Duodenal mucosa (tissue), 2 donors: ENCODE data around the gene ZNF223.

Experiments used
- H3K27ac ChIP-seq: one replicate; pipeline ENCODE4 v1.7.0; 2013; ENCODE audit warnings: low read depth, low read length
- H3K27me3 ChIP-seq, 2 donors: one replicate each; pipeline ENCODE4 v1.7.0; 2013; ENCODE audit warnings: low read length in 2 of 2, control low read depth in 1 of 2; ENCODE audit not compliant: insufficient read depth in 2 of 2, control insufficient read depth in 1 of 2
- H3K36me3 ChIP-seq, 2 donors: one replicate each; pipeline ENCODE4 v1.7.0; 2013; ENCODE audit warnings: low read length in 2 of 2, control low read depth in 1 of 2; ENCODE audit not compliant: insufficient read depth in 2 of 2, control insufficient read depth in 1 of 2
- H3K4me1 ChIP-seq, 2 donors: one replicate each; pipeline ENCODE4 v1.7.0; 2013; ENCODE audit warnings: low read length in 2 of 2, control low read depth in 1 of 2; ENCODE audit not compliant: insufficient read depth in 2 of 2, control insufficient read depth in 1 of 2
- H3K4me3 ChIP-seq, 2 donors: one replicate each; pipeline ENCODE4 v1.7.0; 2013; ENCODE audit warnings: low read length in 2 of 2, low read depth in 1 of 2
- H3K9ac ChIP-seq, 2 donors: one replicate each; pipeline ENCODE4 v1.7.0; 2013; ENCODE audit warnings: low read length in 2 of 2, low read depth in 1 of 2
- H3K9me3 ChIP-seq, 2 donors: one replicate each; pipeline ENCODE4 v1.7.0; 2013; ENCODE audit warnings: low read length in 2 of 2, control low read depth in 1 of 2; ENCODE audit not compliant: control insufficient read depth in 1 of 2

ZNF223 gene

GRCh38 chr19:44051650-44052402 is at the start of gene ZNF223:
TSS of gene ZNF223 (plus strand) at chr19:44052036. CDS start at chr19:44055177, 3,141 bp downstream.
- peak within 1 kb of the TSS; percentile 82 to 87 for H3K9ac ChIP-seq

GRCh38 chr19:44002212-44002565 is 49.6 kb upstream of the ZNF223 start:
- Histone ChIP-seq H3K9ac (peak overlapping the region; percentile 70 to 79), H3K27me3 (no peaks in the 10 kb centered on the region)

More at GRCh38 chr19:44051650-44052402, at the start of gene ZNF223:
- Histone ChIP-seq H3K4me3 (peak within 1 kb of the TSS; percentile 80 to 97), H3K27me3 (peaks cover 0 to 3% of the 10 kb centered on the region in 2 donors), H3K4me1 (peaks cover 10 to 18% of the 10 kb centered on the region in 2 donors), H3K27ac (peak within 1 kb of the TSS; percentile 13), H3K9me3 (peaks cover 7 to 12% of the 10 kb centered on the region in 2 donors), H3K36me3 (peaks cover 4 to 12% of the 10 kb centered on the region in 2 donors)

GRCh38 chr19:44002566-44003460 is 49.0 kb upstream of the ZNF223 start, which contains the start of gene ZNF230:
TSS of gene ZNF230 (plus strand) at chr19:44002957. CDS start at chr19:44007079, 4,122 bp downstream.
- Histone ChIP-seq H3K4me1 (peaks cover 3 to 11% of the 10 kb centered on the region in 2 donors), H3K9me3 (peaks cover 8 to 21% of the 10 kb centered on the region in 2 donors), H3K4me3 (peak within 1 kb of the TSS; percentile 79 to 96), H3K27me3 (no peaks in the 10 kb centered on the region), H3K27ac (peak within 1 kb of the TSS; percentile 51), H3K36me3 (peaks cover 9% of the 10 kb centered on the region in 2 donors), H3K9ac (peak within 1 kb of the TSS; percentile 70 to 79)

More at GRCh38 chr19:44002212-44002565, 49.6 kb upstream of the ZNF223 start:
- Histone ChIP-seq H3K9me3 (peaks cover 4 to 16% of the 10 kb centered on the region in 2 donors), H3K27ac (no peak overlapping the region), H3K36me3 (peaks cover 4 to 8% of the 10 kb centered on the region in 2 donors), H3K4me1 (peaks cover 3 to 11% of the 10 kb centered on the region in 2 donors), H3K4me3 (peak overlapping the region; percentile 79 to 96)

- no peaks in the 10 kb centered on the region for H3K27me3 ChIP-seq
- no peak overlapping the region for H3K27ac ChIP-seq
- peak overlapping the region; percentile 79 to 96 for H3K4me3 ChIP-seq
- H3K9ac ChIP-seq: peak overlapping the region; percentile 70 to 79
- H3K4me1 ChIP-seq: peaks cover 3 to 11% of the 10 kb centered on the region in 2 donors
- peaks cover 16% of the 10 kb centered on the region in 2 donors for H3K36me3 ChIP-seq
- H3K9me3 ChIP-seq: peaks cover 15 to 23% of the 10 kb centered on the region in 2 donors
Observed at GRCh38 chr19:44003461-44004009, 48.3 kb upstream of the ZNF223 start.

- Histone ChIP-seq H3K4me3 (no peak overlapping the region), H3K9me3 (peaks cover 38 to 43% of the 10 kb centered on the region in 2 donors), H3K36me3 (peaks cover 39 to 41% of the 10 kb centered on the region in 2 donors), H3K27me3 (no peaks in the 10 kb centered on the region), H3K4me1 (peaks cover 3 to 11% of the 10 kb centered on the region in 2 donors), H3K9ac (no peak overlapping the region), H3K27ac (no peak overlapping the region)
Observed at GRCh38 chr19:44005973-44006372, 45.9 kb upstream of the ZNF223 start.

GRCh38 chr19:44007473-44007872 is 44.4 kb upstream of the ZNF223 start:
- H3K9me3 ChIP-seq: peaks cover 52 to 55% of the 10 kb centered on the region in 2 donors

GRCh38 chr19:44010468-44010867 is 41.4 kb upstream of the ZNF223 start:
- peak overlapping the region; percentile 13 to 25 for H3K4me3 ChIP-seq
- H3K27me3 ChIP-seq: no peaks in the 10 kb centered on the region
- no peak overlapping the region for H3K9ac ChIP-seq
- no peaks in the 10 kb centered on the region for H3K4me1 ChIP-seq
- peaks cover 52 to 54% of the 10 kb centered on the region in 2 donors for H3K36me3 ChIP-seq
- H3K9me3 ChIP-seq: peaks cover 70 to 78% of the 10 kb centered on the region in 2 donors
- no peak overlapping the region for H3K27ac ChIP-seq

More at GRCh38 chr19:44007473-44007872, 44.4 kb upstream of the ZNF223 start:
- H3K27ac ChIP-seq: no peak overlapping the region
- H3K4me3 ChIP-seq: no peak overlapping the region
- no peaks in the 10 kb centered on the region for H3K27me3 ChIP-seq
- H3K4me1 ChIP-seq: peaks cover 0 to 7% of the 10 kb centered on the region in 2 donors
- no peak overlapping the region for H3K9ac ChIP-seq
- peaks cover 51 to 54% of the 10 kb centered on the region in 2 donors for H3K36me3 ChIP-seq

- H3K4me1 ChIP-seq: no peaks in the 10 kb centered on the region
- H3K27me3 ChIP-seq: no peaks in the 10 kb centered on the region
- H3K27ac ChIP-seq: no peak overlapping the region
- no peaks in the 10 kb centered on the region for H3K36me3 ChIP-seq
- no peak overlapping the region for H3K4me3 ChIP-seq
- H3K9ac ChIP-seq: no peak overlapping the region
- H3K9me3 ChIP-seq: peaks cover 4 to 10% of the 10 kb centered on the region in 2 donors
Observed at GRCh38 chr19:44019498-44019897, 32.3 kb upstream of the ZNF223 start.

- Histone ChIP-seq H3K9ac (no peak overlapping the region), H3K27me3 (no peaks in the 10 kb centered on the region), H3K4me3 (no peak overlapping the region), H3K27ac (no peak overlapping the region), H3K4me1 (peaks cover 4 to 6% of the 10 kb centered on the region in 2 donors), H3K9me3 (peaks cover 0 to 4% of the 10 kb centered on the region in 2 donors), H3K36me3 (no peaks in the 10 kb centered on the region)
Observed at GRCh38 chr19:44021221-44021620, 30.6 kb upstream of the ZNF223 start.
